Head of caudate nucleus (tissue), 42 donors: ENCODE data around the gene ASPN.

ENCODE experiments used
- DNase-seq, 42 donors: peaks; one replicate each; pipeline versions ENCODE4 v3.0.0 to v3.0.0-alpha.2; 2020 to 2021; ENCODE audit warnings: mixed read lengths in 7 of 42
- intact Hi-C: fragments of 100-400 bp; cut with DNase I; formaldehyde crosslinking; loops from one replicate; pipeline ENCODE4 v1.15.0; 2022

ASPN gene

GRCh38 chr9:92480291-92480771 lies 2.0 kb downstream of the ASPN start:
- intact Hi-C loops: no loop called here
- no peak for DNase-seq

DNA sequence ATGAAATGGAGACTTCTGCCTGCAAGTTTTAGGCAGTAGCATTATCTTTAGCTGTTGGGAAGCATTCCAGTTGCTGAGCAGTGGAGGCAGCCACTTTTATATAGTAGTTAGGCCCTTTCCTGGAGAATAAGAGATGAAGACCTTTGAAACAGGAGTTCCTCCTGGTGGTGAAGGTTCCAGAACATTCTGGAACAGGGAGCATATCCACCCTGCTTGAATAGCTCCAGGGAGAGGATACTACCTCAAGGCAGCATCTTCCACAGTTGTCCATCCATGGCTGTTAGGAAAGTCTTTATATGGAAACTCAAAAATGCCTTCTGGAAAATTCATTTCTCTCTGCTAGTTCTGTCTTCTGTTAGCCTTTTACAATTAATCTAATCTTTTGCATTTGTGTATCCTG lies 3.0 kb downstream of the ASPN start:
- no peak for DNase-seq
- intact Hi-C loops: no loop called here

DNA sequence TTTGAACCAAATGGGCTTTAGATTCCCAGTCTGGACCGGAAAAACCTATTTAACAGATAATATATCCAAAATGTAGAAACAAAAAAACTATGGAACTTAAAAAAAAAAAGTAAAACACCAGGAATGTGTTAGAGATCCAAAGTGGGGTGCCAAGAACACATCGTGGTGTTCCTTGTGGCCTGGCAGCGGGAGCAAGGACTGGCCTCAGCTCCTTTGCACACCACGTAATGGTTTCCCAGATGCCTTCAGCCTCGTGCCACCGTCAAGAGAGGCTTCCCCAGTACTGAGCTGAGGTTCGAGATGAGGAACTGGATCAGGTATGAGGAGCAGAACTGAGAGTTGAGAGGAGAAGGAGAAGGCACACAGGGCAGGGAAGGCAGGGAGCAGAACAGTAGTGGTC lies 3.5 kb downstream of the ASPN start:
- DNase-seq: no peak
- intact Hi-C loops: no loop called here

GRCh38 chr9:92476962-92477361 lies 5.3 kb downstream of the ASPN start:
- intact Hi-C loops: no loop called here
- DNase-seq: no peak

- no peak for DNase-seq
- intact Hi-C loops: no loop called here
Measured at GRCh38 chr9:92474587-92474986, 7.7 kb downstream of the ASPN start.

GRCh38 chr9:92468206-92468605 lies 14.1 kb downstream of the ASPN start:
- intact Hi-C loops: no loop called here
- DNase-seq: peak in 7 of 42 donors; percentile 7 to 55 (median 23)

DNA sequence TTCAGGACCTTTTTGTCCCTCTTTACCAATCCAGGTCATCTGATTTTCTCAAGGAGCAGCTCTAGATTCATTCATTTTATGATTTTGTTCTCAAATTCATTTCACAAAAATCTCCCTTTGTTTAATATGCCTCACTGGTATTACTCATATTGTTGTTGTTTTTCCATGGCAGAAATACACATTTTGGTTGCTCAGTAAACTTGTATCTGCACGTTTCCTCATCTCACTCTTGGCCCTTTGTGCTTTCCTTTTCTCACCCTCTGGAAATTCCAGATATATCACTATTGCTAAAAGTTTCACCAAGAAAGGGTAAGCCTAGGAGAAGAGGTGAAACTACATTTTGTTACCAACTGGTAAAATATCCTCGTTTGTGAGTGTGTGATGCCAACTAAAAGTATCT lies 14.8 kb downstream of the ASPN start:
- intact Hi-C loops: no loop called here
- no peak for DNase-seq

DNA sequence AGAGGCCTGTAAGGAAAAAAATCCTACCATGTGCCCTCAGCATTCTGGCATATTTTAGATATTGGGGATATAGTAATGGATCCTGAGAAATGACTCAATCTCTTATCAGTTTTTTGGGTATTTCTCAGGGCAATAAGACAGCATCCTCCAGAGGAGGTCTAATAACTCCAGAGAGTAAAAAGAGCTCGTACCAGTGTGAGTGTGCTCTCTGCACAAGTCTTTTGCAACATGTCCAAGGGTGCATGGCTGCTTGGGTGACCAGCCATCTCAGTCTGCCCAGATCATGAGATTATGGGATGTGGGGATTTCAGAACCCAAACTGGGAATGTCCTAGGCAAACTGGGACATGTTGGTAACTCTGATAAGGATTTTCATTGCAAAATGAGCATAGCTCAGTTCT lies 15.3 kb downstream of the ASPN start:
- no peak for DNase-seq
- intact Hi-C loops: no loop called here

- DNase-seq: peak in 3 of 42 donors; percentile 21 to 43 (median 25)
- intact Hi-C loops: no loop called here
Measured at GRCh38 chr9:92463984-92464383, 18.3 kb downstream of the ASPN start.

- intact Hi-C loops: no loop called here
- no peak for DNase-seq
Measured at GRCh38 chr9:92463387-92463786, 18.9 kb downstream of the ASPN start.

DNA sequence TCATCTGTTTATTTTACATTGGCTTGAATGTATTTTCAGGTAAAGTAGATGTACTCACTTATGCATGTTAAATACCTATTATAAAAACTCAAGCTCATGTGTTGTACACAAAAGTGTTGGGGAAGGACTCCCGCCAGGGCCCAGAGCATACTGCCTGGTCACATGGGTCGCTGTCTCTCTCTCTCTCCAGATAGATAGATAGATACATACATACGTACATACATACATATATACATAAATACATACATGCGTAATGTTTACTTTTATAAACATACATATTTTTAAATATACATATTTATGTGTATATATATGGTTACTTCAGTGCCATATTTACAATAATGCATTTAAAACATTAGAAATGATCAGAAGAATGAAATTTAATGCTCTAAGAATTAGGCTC lies 24.7 kb downstream of the ASPN start:
- DNase-seq: no peak
- intact Hi-C loops: no loop called here

DNA sequence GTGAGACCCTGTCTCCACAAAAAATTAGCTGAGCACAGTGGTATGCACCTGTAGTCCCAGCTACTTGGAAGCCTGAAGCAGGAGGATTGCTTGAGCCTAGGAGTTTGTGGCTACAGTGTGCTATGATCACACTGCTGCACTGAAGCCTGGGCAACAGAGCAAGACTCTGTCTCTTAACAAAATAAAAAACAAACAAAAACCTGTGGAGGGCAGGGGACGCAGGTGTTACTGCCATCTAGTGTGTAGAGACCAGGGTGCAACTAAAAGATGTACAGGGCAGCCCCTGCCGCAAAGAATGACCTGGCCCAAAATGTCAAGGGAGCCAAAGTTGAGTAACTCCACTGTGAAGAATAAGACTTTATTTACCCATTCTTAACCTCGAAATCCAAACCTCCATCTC lies 27.1 kb downstream of the ASPN start:
- intact Hi-C loops: no loop called here
- no peak for DNase-seq

DNA sequence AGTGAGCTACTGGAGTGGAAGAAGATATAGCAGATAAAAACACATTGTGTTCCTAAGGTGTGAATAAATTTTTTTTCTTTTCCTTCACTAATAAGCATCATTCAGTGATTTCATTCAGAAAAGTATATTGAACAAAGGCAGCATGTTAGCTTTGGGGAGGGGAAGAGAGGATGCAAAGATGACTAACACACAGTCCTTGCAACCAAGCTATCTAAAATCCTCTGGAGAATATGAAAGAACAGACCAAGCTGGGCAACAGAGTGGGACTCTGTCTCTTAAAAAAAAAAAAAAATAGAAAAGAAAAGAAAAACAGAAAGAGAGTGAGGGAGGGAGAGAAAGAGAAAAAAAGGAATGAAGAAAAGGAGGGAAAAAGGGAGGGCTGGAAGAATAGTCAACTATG lies 35.8 kb downstream of the ASPN start:
- intact Hi-C loops: no loop called here
- DNase-seq: no peak

DNA sequence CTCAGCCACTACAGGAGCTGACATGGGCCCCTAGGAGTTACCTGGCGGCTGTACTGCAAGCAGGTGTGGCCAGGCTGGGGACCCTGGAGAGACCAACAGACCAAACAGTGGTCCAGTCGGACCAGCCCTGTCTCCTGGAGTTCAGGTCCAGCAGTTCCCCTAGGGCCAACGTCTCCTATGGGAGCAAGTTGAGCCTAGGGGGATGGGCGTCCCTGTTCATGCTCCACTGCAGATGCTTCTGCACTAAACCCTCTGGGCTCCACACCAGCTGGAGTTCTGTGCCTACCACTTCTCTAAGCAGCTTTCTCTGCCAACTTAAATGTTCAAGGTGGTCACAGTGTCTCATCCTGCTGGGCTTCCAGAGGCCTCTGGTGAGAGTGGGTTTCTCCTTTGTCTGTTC lies 37.5 kb downstream of the ASPN start:
- intact Hi-C loops: no loop called here
- DNase-seq: no peak

DNA sequence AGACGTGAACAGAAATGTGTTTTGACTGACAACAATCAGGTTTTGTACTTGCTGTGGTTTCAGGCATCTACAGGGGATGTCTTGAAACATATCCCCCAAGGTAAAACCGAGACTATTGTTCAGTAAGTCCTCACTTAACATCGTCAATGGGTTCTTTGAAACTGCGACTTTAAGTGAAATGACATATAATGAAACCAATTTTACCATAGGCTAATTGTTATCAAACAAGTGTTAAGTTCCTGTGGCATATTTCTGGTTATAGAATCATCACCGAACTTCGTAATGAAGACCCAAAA lies 41.6 kb downstream of the ASPN start:
- intact Hi-C loops: no loop called here
- no peak for DNase-seq

- intact Hi-C loops: no loop called here
- no peak for DNase-seq
Measured at GRCh38 chr9:92439921-92440750, 42.2 kb downstream of the ASPN start.

- DNase-seq: no peak
- intact Hi-C loops: no loop called here
Measured at GRCh38 chr9:92438900-92439526, 43.3 kb downstream of the ASPN start.

DNA sequence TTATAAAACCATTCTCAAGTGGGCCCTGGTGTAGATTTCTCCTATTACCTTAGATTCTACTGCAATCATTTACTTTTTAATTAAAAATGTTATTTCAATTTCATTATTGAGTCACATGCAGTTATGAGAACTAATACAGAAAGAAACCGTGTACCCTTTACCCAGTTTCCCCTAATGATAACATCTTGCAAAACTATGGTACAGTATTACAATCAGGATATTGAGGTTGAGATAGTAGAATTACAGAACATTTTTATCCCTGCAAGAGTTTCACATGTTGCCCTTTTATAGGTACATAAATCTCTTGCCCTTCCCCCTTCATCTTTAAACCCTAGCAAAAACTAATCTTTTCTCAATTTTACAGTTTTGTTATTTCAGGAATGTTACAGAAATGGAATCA lies 47.0 kb downstream of the ASPN start:
- intact Hi-C loops: no loop called here
- DNase-seq: no peak

GRCh38 chr9:92432972-92433548 lies 49.2 kb downstream of the ASPN start:
- no peak for DNase-seq
- intact Hi-C loops: no loop called here

- DNase-seq: peak in 3 of 42 donors; percentile 7 to 18 (median 8)
- intact Hi-C loops: no loop called here
Measured at GRCh38 chr9:92432350-92432749, 50.0 kb downstream of the ASPN start.

DNA sequence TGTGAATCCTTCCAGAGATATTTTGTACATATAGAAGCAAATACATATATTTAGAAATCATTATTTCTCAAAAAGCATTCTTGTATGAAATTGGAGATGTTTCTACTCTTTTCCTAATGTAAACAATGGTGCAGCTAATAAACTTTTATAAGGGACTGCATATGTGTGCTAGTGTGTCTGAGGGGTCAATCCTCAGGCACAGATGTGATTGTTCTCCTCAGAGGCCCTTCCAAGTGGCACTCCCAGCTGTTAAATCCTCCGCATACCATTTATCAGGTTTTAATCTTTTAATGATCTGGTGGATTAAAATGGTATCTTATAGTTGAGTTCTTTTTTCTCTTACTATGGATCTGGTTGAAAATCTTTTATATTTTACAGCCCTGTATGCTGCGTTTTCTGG lies 52.5 kb downstream of the ASPN start:
- DNase-seq: no peak
- intact Hi-C loops: no loop called here
